Glutamatergic neuron (in vitro differentiated cells): ENCODE data around the gene PPP1R14C. TPM values are rescaled to one million over a fixed set of nuclear protein-coding genes. Genes with fewer than 3 reads are reported as not detected.

Source experiments
- DNase-seq: peaks from one replicate; pipeline ENCODE4 v3.0.0; 2022
- H3K27ac Mint-ChIP-seq: one replicate; pipeline ENCODE4 v1.8.0; 2020; ENCODE audit warnings: mild to moderate bottlenecking, mixed read lengths, inconsistent platforms; ENCODE audit not compliant: unreplicated experiment
- H3K27me3 Mint-ChIP-seq: one replicate; pipeline ENCODE4 v1.8.0; 2020; ENCODE audit warnings: mild to moderate bottlenecking, moderate library complexity, mixed read lengths, inconsistent platforms; ENCODE audit not compliant: unreplicated experiment
- H3K36me3 Mint-ChIP-seq: one replicate; pipeline ENCODE4 v1.8.0; 2020; ENCODE audit warnings: mild to moderate bottlenecking, mixed read lengths, inconsistent platforms; ENCODE audit not compliant: unreplicated experiment
- H3K4me1 Mint-ChIP-seq: one replicate; pipeline ENCODE4 v1.8.0; 2020; ENCODE audit warnings: mild to moderate bottlenecking, low read depth, mixed read lengths, inconsistent platforms; ENCODE audit not compliant: unreplicated experiment
- H3K4me3 Mint-ChIP-seq: one replicate; pipeline ENCODE4 v1.8.0; 2020; ENCODE audit warnings: mild to moderate bottlenecking, mixed read lengths, inconsistent platforms; ENCODE audit not compliant: unreplicated experiment
- H3K9me3 Mint-ChIP-seq: one replicate; pipeline ENCODE4 v1.8.0; 2020; ENCODE audit warnings: mild to moderate bottlenecking, moderate library complexity, mixed read lengths, inconsistent platforms; ENCODE audit not compliant: unreplicated experiment
- CTCF ChIP-seq: fragments of 200-600 bp; sonication (generic); IDR thresholded peaks from one replicate; pipeline ENCODE4 v1.5.0; 2021; ENCODE audit not compliant: partially characterized antibody, unreplicated experiment
- long read RNA-seq: library from polyadenylated mRNA; unstranded; transcript quantifications from one replicate; pipeline ENCODE4 v2.0.0, GENCODE V29; 2020; ENCODE audit not compliant: unreplicated experiment
- total RNA-seq: library from RNA; stranded (reverse); fragmentation: NEBNext Ultra II Directional; extraction: Animal tissue kit (Norgen Biotek cat#: 25700); gene quantifications from one replicate; pipeline ENCODE4 v1.2.1, GENCODE V29; 2021; ENCODE audit not compliant: unreplicated experiment

The PPP1R14C gene, protein sequence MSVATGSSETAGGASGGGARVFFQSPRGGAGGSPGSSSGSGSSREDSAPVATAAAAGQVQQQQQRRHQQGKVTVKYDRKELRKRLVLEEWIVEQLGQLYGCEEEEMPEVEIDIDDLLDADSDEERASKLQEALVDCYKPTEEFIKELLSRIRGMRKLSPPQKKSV
- 4.1 TPM for total RNA-seq
- long read RNA-seq, partial matches to known transcripts, result 0 of 3 reads
- long read RNA-seq, other reads (novel, unspliced or antisense), result 0 of 3 reads

DNA sequence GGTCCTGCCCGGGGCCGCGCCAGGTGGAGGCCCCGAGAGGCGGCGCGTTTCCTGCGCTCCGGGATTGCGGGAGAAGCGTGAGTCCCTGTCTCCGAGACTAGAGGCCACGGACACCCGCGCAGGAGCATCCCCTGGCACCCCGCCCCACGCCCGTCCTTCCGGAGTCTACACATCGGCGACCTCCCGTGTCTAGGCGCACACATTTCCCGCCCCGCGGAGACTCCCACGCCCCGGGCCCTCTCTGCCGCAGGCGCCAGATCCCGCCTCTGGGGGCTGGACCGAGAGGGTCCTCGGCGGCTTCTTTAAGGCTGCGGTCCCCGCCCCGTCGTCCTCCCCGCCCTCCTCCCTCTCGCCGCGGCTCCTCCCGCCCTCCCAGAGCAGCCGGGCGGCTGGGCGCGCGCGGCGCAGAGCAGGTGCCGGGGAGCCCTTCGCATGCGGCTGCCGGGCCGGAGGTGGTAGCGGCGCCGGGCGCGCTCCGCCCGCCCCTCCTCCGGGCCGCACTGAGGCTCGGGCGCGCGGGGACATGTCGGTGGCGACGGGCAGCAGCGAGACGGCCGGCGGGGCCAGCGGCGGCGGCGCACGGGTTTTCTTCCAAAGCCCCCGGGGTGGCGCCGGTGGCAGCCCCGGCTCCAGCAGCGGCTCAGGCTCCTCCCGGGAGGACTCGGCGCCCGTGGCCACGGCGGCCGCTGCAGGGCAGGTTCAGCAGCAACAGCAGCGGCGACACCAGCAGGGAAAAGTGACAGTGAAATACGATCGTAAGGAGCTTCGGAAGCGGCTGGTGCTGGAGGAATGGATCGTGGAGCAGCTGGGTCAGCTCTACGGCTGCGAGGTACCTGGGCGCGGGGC lies at the start of gene PPP1R14C:
PPP1R14C (plus strand) TSS at position 375 of the 846 bp plus-strand sequence; CDS start at position 524, 149 bp downstream.
- no peak for TF ChIP-seq CTCF
- H3K9me3 Mint-ChIP-seq, result peaks cover 8% of the 10 kb centered on the region
- H3K36me3 Mint-ChIP-seq, result no peaks in the 10 kb centered on the region
- H3K4me1 Mint-ChIP-seq, result peaks cover 6% of the 10 kb centered on the region
- peaks cover 15% of the 10 kb centered on the region for H3K27me3 Mint-ChIP-seq
- H3K27ac Mint-ChIP-seq, result peak within 1 kb of the TSS; percentile 15
- H3K4me3 Mint-ChIP-seq, result peak within 1 kb of the TSS; percentile 87
- peak; percentile 70 for DNase-seq

DNA sequence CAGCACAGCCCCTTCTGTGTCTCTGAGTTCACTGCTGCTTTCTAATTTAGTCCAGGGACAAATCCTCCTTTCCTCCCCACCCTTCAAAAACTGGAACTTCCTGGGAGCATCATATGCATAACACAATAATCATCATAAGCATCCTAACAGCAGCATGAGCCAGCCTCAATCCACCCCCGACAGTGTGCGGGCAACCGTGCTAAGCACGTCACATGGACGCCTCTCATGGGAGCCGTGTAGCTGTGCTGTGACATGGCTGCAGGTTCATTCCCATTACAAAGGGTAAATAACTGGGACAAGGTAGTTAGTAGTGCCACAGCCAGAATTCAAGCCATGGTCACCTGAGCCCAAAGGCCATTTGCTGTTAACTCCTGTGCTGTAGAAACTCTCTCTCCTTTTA lies 49.4 kb upstream of the PPP1R14C start:
- no peaks in the 10 kb centered on the region for H3K36me3 Mint-ChIP-seq
- DNase-seq, result peak; percentile 38

GRCh38 chr6:150098155-150098554 lies 44.7 kb upstream of the PPP1R14C start:
- no peaks in the 10 kb centered on the region for H3K36me3 Mint-ChIP-seq
- peaks cover 2% of the 10 kb centered on the region for H3K27me3 Mint-ChIP-seq
- no peak for DNase-seq
- TF ChIP-seq CTCF, result no peak
- H3K4me1 Mint-ChIP-seq, result peaks cover 6% of the 10 kb centered on the region
- H3K4me3 Mint-ChIP-seq, result no peak overlapping the region
- H3K9me3 Mint-ChIP-seq, result peaks cover 2% of the 10 kb centered on the region
- H3K27ac Mint-ChIP-seq, result no peak overlapping the region

More for the DNA sequence above, 49.4 kb upstream of the PPP1R14C start:
- no peaks in the 10 kb centered on the region for H3K9me3 Mint-ChIP-seq
- H3K4me3 Mint-ChIP-seq, result no peak overlapping the region
- no peak for TF ChIP-seq CTCF
- no peak overlapping the region for H3K27ac Mint-ChIP-seq
- peaks cover 3% of the 10 kb centered on the region for H3K27me3 Mint-ChIP-seq
- H3K4me1 Mint-ChIP-seq, result peaks cover 6% of the 10 kb centered on the region

DNA sequence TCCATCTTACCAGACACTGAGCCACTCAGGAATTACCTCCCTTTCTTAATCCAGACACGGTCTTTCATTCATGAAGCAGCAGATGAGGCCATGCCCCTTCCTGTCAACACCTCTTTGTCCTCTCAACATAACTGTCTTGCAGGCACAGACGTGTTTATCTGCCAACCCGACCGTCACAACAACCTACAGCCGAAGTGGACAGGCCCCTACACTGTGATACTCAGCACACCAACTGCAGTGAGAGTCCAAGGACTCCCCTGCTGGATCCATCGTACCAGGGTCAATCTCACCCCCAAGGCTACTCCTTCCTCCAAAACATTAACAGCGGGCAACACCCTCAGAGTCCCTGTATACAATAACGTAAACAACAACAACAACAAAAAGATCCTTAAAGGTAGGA lies 43.3 kb upstream of the PPP1R14C start:
- no peak for TF ChIP-seq CTCF
- Mint-ChIP-seq H3K27ac (no peak overlapping the region), H3K36me3 (no peaks in the 10 kb centered on the region), H3K4me3 (no peak overlapping the region), H3K27me3 (no peaks in the 10 kb centered on the region), H3K9me3 (peaks cover 2% of the 10 kb centered on the region), H3K4me1 (no peaks in the 10 kb centered on the region)
- DNase-seq, result no peak

DNA sequence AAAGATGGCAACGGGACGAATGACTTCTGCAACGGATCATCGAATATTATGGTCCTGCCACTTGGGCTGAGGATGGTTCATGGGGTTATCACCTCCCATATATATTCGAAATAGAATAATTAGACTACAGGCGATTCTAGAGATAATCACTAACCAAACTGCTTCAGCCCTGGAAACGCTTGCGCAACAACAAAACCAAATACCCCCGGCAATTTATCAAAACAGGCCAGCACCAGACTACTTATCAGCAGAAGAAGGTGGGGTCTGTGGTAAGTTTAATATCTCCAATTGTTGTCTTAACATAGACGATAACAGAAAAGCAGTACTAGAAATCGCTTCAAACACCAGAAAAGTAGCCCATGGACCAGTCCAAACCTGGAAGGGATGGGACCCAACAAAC lies 42.9 kb upstream of the PPP1R14C start:
- no peak overlapping the region for H3K4me3 Mint-ChIP-seq
- no peaks in the 10 kb centered on the region for H3K4me1 Mint-ChIP-seq
- peaks cover 2% of the 10 kb centered on the region for H3K9me3 Mint-ChIP-seq
- no peak for TF ChIP-seq CTCF
- H3K27me3 Mint-ChIP-seq, result no peaks in the 10 kb centered on the region
- no peaks in the 10 kb centered on the region for H3K36me3 Mint-ChIP-seq
- no peak for DNase-seq
- H3K27ac Mint-ChIP-seq, result no peak overlapping the region
